OCI-LY3 (cell line): ENCODE measurements around the gene TMEM54.

Source experiments
- H2AFZ ChIP-seq: fragments of 200-600, 300-600 bp; shearing (Covaris generic); 2 replicates; pipeline ENCODE4 v1.6.0; 2014; ENCODE audit warnings: antibody characterized with exemption, low read depth, low read length
- H3K27ac ChIP-seq: fragments of 200-600, 300-600 bp; sonication (generic); 2 replicates; pipeline ENCODE4 v1.5.1; 2014; ENCODE audit warnings: mild to moderate bottlenecking, low read length, moderate library complexity, mixed read lengths
- H3K27me3 ChIP-seq: fragments of 200-600, 300-600 bp; sonication (generic); 2 replicates; pipeline ENCODE4 v1.6.1; 2014; ENCODE audit warnings: low read depth, low read length, mixed read lengths
- H3K36me3 ChIP-seq: fragments of 200-600, 300-600 bp; sonication (generic); replicated peaks from 2 replicates; pipeline ENCODE3; 2014; ENCODE audit warnings: low read depth, low read length, mixed read lengths
- H3K4me1 ChIP-seq: fragments of 300-600, 200-600 bp; sonication (generic); 2 replicates; pipeline ENCODE4 v1.6.1; 2014; ENCODE audit warnings: low read length, mixed read lengths
- H3K4me2 ChIP-seq: fragments of 200-600, 300-600 bp; sonication (generic); 2 replicates; pipeline ENCODE4 v1.6.1; 2014; ENCODE audit warnings: low read length, mixed read lengths
- H3K4me3 ChIP-seq: fragments of 300-600, 200-600 bp; sonication (generic); 2 replicates; pipeline ENCODE4 v1.5.1; 2014; ENCODE audit warnings: antibody characterized with exemption, mild to moderate bottlenecking, low read length, moderate library complexity
- H3K79me2 ChIP-seq: fragments of 300-600, 200-600 bp; shearing (Covaris generic); 2 replicates; pipeline ENCODE4 v1.6.1; 2014; ENCODE audit warnings: mild to moderate bottlenecking, low read length, mixed read lengths
- H3K9ac ChIP-seq: fragments of 300-600, 200-600 bp; shearing (Covaris generic); 2 replicates; pipeline ENCODE4 v1.6.0; 2014; ENCODE audit warnings: mild to moderate bottlenecking, low read length, moderate library complexity
- H3K9me3 ChIP-seq: fragments of 200-600, 300-600 bp; shearing (Covaris generic); 2 replicates; pipeline ENCODE4 v1.6.1; 2014; ENCODE audit warnings: low read length, mixed read lengths; ENCODE audit not compliant: insufficient read depth
- H4K20me1 ChIP-seq: fragments of 200-600, 300-600 bp; sonication (generic); 2 replicates; pipeline ENCODE4 v1.6.1; 2016; ENCODE audit warnings: low read length, mixed read lengths; ENCODE audit not compliant: insufficient read depth
- EZH2phosphoT487 ChIP-seq: fragments of 200-600 bp; shearing (Covaris generic); IDR thresholded peaks from 2 replicates; pipeline ENCODE4 v1.6.1; 2018; ENCODE audit warnings: antibody characterized with exemption, mixed run types, low read depth
- TF ChIP-seq, protein P1 (sequence below): fragments of 200-600, 300-600 bp; sonication (generic); IDR thresholded peaks from 2 replicates; pipeline ENCODE4 v1.5.1; 2014; ENCODE audit warnings: antibody characterized with exemption, low read length, low read depth

The TMEM54 gene

DNA sequence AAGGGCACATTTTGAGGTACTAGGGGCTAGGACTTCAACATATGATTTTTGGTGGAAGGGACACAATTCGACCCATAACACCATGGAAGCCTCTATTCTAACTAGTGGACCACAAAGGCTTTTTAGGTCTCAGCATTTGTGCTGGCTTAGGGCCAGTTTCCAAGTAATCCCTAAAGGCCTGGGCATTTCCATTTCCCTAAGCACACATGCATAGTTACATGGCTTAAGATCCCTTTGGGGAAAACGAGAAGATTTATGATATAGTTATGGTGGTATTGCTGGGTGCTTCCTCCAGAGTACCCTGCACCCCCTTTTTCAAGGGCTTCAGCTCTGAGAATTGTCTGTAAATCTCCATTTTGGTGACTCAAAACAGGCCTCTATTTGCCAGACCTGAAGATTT lies 28.2 kb upstream of the TMEM54 start:
- H3K4me1 ChIP-seq = no peaks in the 10 kb centered on the region
- no peaks in the 10 kb centered on the region for H3K27me3 ChIP-seq

DNA sequence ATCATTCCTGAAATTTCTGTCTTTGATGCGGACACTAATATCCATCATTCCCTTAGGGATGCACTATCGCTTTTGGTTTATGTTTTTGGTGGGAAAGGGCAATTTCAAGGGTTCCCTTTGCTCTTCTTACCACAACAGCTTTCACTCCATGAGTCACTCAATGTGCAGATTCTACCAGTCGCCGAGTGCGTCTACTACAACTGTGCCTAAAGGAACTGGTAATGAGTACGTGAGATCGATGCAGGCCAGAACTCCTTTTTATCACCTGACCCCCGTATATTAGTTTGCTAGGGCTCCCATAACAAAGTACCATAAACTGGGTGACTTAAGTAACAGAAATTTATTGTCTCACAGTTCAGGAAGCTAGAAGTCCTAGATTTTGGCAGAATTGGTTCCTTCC lies 27.5 kb upstream of the TMEM54 start:
- TF ChIP-seq, protein P1, sequence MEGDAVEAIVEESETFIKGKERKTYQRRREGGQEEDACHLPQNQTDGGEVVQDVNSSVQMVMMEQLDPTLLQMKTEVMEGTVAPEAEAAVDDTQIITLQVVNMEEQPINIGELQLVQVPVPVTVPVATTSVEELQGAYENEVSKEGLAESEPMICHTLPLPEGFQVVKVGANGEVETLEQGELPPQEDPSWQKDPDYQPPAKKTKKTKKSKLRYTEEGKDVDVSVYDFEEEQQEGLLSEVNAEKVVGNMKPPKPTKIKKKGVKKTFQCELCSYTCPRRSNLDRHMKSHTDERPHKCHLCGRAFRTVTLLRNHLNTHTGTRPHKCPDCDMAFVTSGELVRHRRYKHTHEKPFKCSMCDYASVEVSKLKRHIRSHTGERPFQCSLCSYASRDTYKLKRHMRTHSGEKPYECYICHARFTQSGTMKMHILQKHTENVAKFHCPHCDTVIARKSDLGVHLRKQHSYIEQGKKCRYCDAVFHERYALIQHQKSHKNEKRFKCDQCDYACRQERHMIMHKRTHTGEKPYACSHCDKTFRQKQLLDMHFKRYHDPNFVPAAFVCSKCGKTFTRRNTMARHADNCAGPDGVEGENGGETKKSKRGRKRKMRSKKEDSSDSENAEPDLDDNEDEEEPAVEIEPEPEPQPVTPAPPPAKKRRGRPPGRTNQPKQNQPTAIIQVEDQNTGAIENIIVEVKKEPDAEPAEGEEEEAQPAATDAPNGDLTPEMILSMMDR = no peak
- no peak for TF ChIP-seq EZH2phosphoT487
- H3K27me3 ChIP-seq = no peaks in the 10 kb centered on the region
- no peak overlapping the region for H2AFZ ChIP-seq
- no peaks in the 10 kb centered on the region for H3K79me2 ChIP-seq
- H3K36me3 ChIP-seq = no peaks in the 10 kb centered on the region
- no peak overlapping the region for H3K27ac ChIP-seq
- H3K9me3 ChIP-seq = no peaks in the 10 kb centered on the region
- H3K9ac ChIP-seq = no peak overlapping the region
- H4K20me1 ChIP-seq = no peaks in the 10 kb centered on the region
- H3K4me1 ChIP-seq = no peaks in the 10 kb centered on the region
- no peak overlapping the region for H3K4me2 ChIP-seq
- no peak overlapping the region for H3K4me3 ChIP-seq

More for the DNA sequence above, 28.2 kb upstream of the TMEM54 start:
- no peaks in the 10 kb centered on the region for H4K20me1 ChIP-seq
- TF ChIP-seq EZH2phosphoT487 = no peak
- TF ChIP-seq, protein P1 = no peak
- no peaks in the 10 kb centered on the region for H3K9me3 ChIP-seq
- H2AFZ ChIP-seq = no peak overlapping the region
- H3K4me3 ChIP-seq = no peak overlapping the region
- H3K9ac ChIP-seq = no peak overlapping the region
- no peak overlapping the region for H3K27ac ChIP-seq
- no peaks in the 10 kb centered on the region for H3K79me2 ChIP-seq
- no peak overlapping the region for H3K4me2 ChIP-seq
- no peaks in the 10 kb centered on the region for H3K36me3 ChIP-seq

DNA sequence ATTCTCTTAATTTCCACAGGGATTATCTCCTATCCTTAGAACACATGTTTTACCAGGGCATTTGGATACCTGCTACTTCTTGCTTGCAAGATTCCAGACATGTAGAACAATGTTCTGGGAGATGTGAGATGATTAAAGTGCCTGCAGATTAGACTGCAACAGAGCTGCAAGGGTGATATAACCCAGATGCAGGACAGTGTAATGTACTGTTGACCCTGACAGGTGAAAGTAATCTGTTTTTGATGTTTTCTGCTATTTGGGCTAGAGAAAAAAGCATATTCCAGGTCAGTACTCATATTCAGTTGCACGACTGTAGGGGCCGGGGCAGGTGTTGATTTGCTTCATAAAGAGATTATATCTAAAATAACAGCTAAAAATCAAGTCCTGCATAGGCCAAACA lies 27.1 kb upstream of the TMEM54 start:
- H3K79me2 ChIP-seq = no peaks in the 10 kb centered on the region
- H3K9ac ChIP-seq = no peak overlapping the region
- no peaks in the 10 kb centered on the region for H3K36me3 ChIP-seq
- no peaks in the 10 kb centered on the region for H3K9me3 ChIP-seq
- H4K20me1 ChIP-seq = no peaks in the 10 kb centered on the region
- no peaks in the 10 kb centered on the region for H3K4me1 ChIP-seq
- no peak overlapping the region for H2AFZ ChIP-seq
- H3K27me3 ChIP-seq = no peaks in the 10 kb centered on the region
- H3K4me2 ChIP-seq = no peak overlapping the region
- H3K27ac ChIP-seq = no peak overlapping the region
- no peak overlapping the region for H3K4me3 ChIP-seq
- no peak for TF ChIP-seq EZH2phosphoT487
- TF ChIP-seq, protein P1 = no peak

DNA sequence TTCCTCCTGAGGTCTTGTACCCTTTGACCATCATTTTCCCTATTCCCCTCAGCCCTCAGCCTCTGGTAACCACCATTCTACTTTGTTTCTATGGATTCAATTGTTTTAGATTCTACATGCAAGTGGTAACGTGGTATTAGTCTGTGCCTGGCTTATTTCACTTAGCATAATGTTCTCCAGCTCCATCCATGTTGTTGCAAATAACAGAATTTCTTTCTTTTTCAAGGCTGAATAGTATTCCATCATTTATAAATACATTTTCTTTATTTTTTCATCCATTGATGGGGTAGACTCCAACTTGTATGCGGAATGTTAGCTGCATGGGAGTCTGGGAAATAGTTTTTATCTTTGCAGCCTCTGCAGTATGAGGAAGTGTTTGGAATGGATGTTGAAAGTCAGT lies 26.3 kb upstream of the TMEM54 start:
- TF ChIP-seq, protein P1 = no peak
- TF ChIP-seq EZH2phosphoT487 = no peak
- H3K4me2 ChIP-seq = no peak overlapping the region
- no peak overlapping the region for H2AFZ ChIP-seq
- no peaks in the 10 kb centered on the region for H3K4me1 ChIP-seq
- H3K9me3 ChIP-seq = no peaks in the 10 kb centered on the region
- no peaks in the 10 kb centered on the region for H3K27me3 ChIP-seq
- no peaks in the 10 kb centered on the region for H3K36me3 ChIP-seq
- no peaks in the 10 kb centered on the region for H3K79me2 ChIP-seq
- no peak overlapping the region for H3K9ac ChIP-seq
- no peaks in the 10 kb centered on the region for H4K20me1 ChIP-seq
- no peak overlapping the region for H3K4me3 ChIP-seq
- no peak overlapping the region for H3K27ac ChIP-seq
